ENCODE results near the gene COX5B.

DNA sequence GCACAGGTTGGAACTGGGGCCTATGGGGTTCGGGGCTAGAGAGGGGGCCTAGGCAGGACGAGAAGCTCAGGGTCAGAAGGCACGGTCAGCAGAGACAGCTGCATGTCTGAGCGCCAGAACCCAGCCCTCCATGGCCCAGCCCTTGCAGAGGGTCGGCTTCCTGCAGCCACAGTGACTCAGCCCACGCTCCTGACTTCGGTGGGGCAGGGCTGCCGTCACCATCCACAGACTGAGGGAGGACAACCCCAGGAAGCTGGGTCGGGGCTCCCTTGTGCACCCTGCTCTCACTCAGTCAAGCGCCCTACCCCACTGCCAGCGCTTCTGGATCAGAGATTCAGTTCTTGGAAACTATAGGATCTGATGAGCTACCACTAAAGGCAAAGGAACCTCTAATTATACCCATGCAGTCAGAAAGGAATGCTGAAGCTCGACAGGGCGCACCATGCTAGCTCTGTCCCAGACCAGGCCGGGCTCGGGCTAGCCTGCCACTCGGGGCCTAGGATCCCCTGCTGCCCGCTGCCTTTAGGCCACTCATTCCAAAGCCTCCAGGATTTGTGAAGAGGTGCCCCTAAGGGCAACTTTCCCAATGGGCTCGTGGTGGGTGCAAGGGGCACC, 15.0 kb downstream of the COX5B start:
- TF ChIP-seq CTCF (conservative IDR thresholded peaks at IDR 0.05; ENCODE audit: low read length) (no peak), EZH2phosphoT487 (IDR thresholded peaks at IDR 0.05; ENCODE audit: borderline replicate concordance) (no peak)

Data from Loucy (cell line).